H9 (cell line): ENCODE data around the gene ANO9. TPM values are rescaled to one million over a fixed set of nuclear protein-coding genes. Genes with fewer than 3 reads are reported as not detected.
A peak's percentile ranks its signal among the peaks of the same experiment; 100 is the strongest.

Source experiments
- DNase-seq: peaks from one replicate; pipeline ENCODE4 v3.0.0-alpha.2; 2017
- H2AFZ ChIP-seq: one replicate; pipeline ENCODE4 v1.6.1; 2013; ENCODE audit warnings: mild to moderate bottlenecking, low read length, control low read depth, moderate library complexity
- H2AK5ac ChIP-seq: 2 replicates; pipeline ENCODE4 v1.6.1; 2013; ENCODE audit warnings: low read length, control low read depth, mixed read lengths; ENCODE audit not compliant: insufficient read length
- H2BK120ac ChIP-seq: one replicate; pipeline ENCODE4 v1.6.1; 2013; ENCODE audit warnings: low read depth, mild to moderate bottlenecking, low read length, control low read depth, inconsistent platforms; ENCODE audit not compliant: poor library complexity, severe bottlenecking
- H2BK12ac ChIP-seq: 2 replicates; pipeline ENCODE4 v1.6.1; 2013; ENCODE audit warnings: low read length, control low read depth, mixed read lengths, low read depth; ENCODE audit not compliant: insufficient read length
- H2BK15ac ChIP-seq: 2 replicates; pipeline ENCODE4 v1.6.1; 2013; ENCODE audit warnings: low read depth, low read length, control low read depth
- H2BK20ac ChIP-seq: one replicate; pipeline ENCODE4 v1.6.1; 2013; ENCODE audit warnings: low read depth, mild to moderate bottlenecking, low read length, control low read depth, inconsistent platforms; ENCODE audit not compliant: poor library complexity, severe bottlenecking
- H2BK5ac ChIP-seq: 2 replicates; pipeline ENCODE4 v1.6.1; 2013; ENCODE audit warnings: low read length, control low read depth, mixed read lengths; ENCODE audit not compliant: insufficient read length
- H3K14ac ChIP-seq: 2 replicates; pipeline ENCODE4 v1.6.1; 2013; ENCODE audit warnings: low read length, control low read depth; ENCODE audit not compliant: insufficient read depth
- H3K18ac ChIP-seq: 2 replicates; pipeline ENCODE4 v1.6.1; 2013; ENCODE audit warnings: low read depth, mild to moderate bottlenecking, mixed read lengths, low read length, control low read depth; ENCODE audit not compliant: insufficient read length
- H3K23ac ChIP-seq: 2 replicates; pipeline ENCODE4 v1.6.1; 2013; ENCODE audit warnings: low read length, control low read depth, mixed read lengths, low read depth; ENCODE audit not compliant: insufficient read length
- H3K23me2 ChIP-seq: 2 replicates; pipeline ENCODE4 v1.6.1; 2013; ENCODE audit warnings: low read depth, mild to moderate bottlenecking, mixed read lengths, low read length, control low read depth; ENCODE audit not compliant: insufficient read length, poor library complexity, severe bottlenecking
- H3K27ac ChIP-seq: 2 replicates; pipeline ENCODE4 v1.5.1; 2013; ENCODE audit warnings: low read length, control low read depth, mixed read lengths, low read depth; ENCODE audit not compliant: insufficient read length
- H3K27me3 ChIP-seq: 2 replicates; pipeline ENCODE4 v1.6.1; 2013; ENCODE audit warnings: low read length, control low read depth, inconsistent platforms; ENCODE audit not compliant: insufficient read depth
- H3K4ac ChIP-seq: 2 replicates; pipeline ENCODE4 v1.6.1; 2013; ENCODE audit warnings: low read depth, mild to moderate bottlenecking, control low read depth, inconsistent platforms, low read length, moderate library complexity
- H3K4me1 ChIP-seq: 2 replicates; pipeline ENCODE4 v1.6.1; 2013; ENCODE audit warnings: low read length, control low read depth, inconsistent platforms; ENCODE audit not compliant: insufficient read depth
- H3K4me2 ChIP-seq: 2 replicates; pipeline ENCODE4 v1.6.1; 2013; ENCODE audit warnings: low read length, control low read depth, mixed read lengths; ENCODE audit not compliant: insufficient read length, insufficient read depth
- H3K56ac ChIP-seq: 2 replicates; pipeline ENCODE4 v1.6.1; 2013; ENCODE audit warnings: low read depth, mild to moderate bottlenecking, mixed read lengths, low read length, control low read depth; ENCODE audit not compliant: insufficient read length
- H3K79me1 ChIP-seq: 2 replicates; pipeline ENCODE4 v1.6.1; 2013; ENCODE audit warnings: low read depth, mild to moderate bottlenecking, moderate library complexity, low read length, control low read depth, inconsistent platforms; ENCODE audit not compliant: insufficient read depth, poor library complexity, severe bottlenecking
- H3K79me2 ChIP-seq: 2 replicates; pipeline ENCODE4 v1.6.1; 2013; ENCODE audit warnings: low read length, control low read depth, inconsistent platforms; ENCODE audit not compliant: insufficient read depth
- H3K9ac ChIP-seq: 2 replicates; pipeline ENCODE4 v1.6.1; 2013; ENCODE audit warnings: low read length, control low read depth, mixed read lengths; ENCODE audit not compliant: insufficient read length; ENCODE audit errors: extremely low read depth
- H3K9me3 ChIP-seq: one replicate; pipeline ENCODE4 v1.6.1; 2013; ENCODE audit warnings: low read depth, low read length, inconsistent platforms; ENCODE audit not compliant: control insufficient read depth
- H3T11ph ChIP-seq: one replicate; pipeline ENCODE4 v1.6.1; 2013; ENCODE audit warnings: mild to moderate bottlenecking, low read length, control low read depth, inconsistent platforms
- H4K20me1 ChIP-seq: one replicate; pipeline ENCODE4 v1.6.1; 2013; ENCODE audit not compliant: control insufficient read depth, insufficient read length, insufficient read depth
- H4K5ac ChIP-seq: 2 replicates; pipeline ENCODE4 v1.6.1; 2013; ENCODE audit warnings: low read depth, mild to moderate bottlenecking, mixed read lengths, low read length, control low read depth; ENCODE audit not compliant: insufficient read length
- H4K8ac ChIP-seq: replicated peaks from 2 replicates; pipeline ENCODE4 v1.6.1; 2013; ENCODE audit warnings: low read length, control low read depth, mixed read lengths, low read depth; ENCODE audit not compliant: insufficient read length
- H4K91ac ChIP-seq: 2 replicates; pipeline ENCODE4 v1.6.1; 2013; ENCODE audit warnings: low read depth, mild to moderate bottlenecking, moderate library complexity, mixed read lengths, low read length, control low read depth; ENCODE audit not compliant: insufficient read length
- H3K27ac Mint-ChIP-seq, 3 experiments: 2 replicates in 2 of 3; 3 replicates in 1 of 3; pipeline ENCODE4 v1.8.0; 2020 to 2021; ENCODE audit warnings: mixed read lengths in 3 of 3, mild to moderate bottlenecking in 1 of 3, moderate library complexity in 1 of 3
- H3K27me3 Mint-ChIP-seq: 2 replicates; pipeline ENCODE4 v1.8.0; 2021; ENCODE audit warnings: low read depth, mild to moderate bottlenecking, moderate library complexity, mixed read lengths
- H3K36me3 Mint-ChIP-seq, 3 experiments: 2 replicates in 2 of 3; 3 replicates in 1 of 3; pipeline ENCODE4 v1.8.0; 2020 to 2021; ENCODE audit warnings: low read depth in 3 of 3, mixed read lengths in 3 of 3; ENCODE audit not compliant: insufficient read depth in 1 of 3
- H3K4me1 Mint-ChIP-seq, 2 experiments: 2 replicates each; pipeline ENCODE4 v1.8.0; 2020; ENCODE audit warnings: mixed read lengths in 2 of 2
- H3K4me3 Mint-ChIP-seq, 2 experiments: 2 replicates in 1 of 2; 3 replicates in 1 of 2; pipeline ENCODE4 v1.8.0; 2020 to 2021; ENCODE audit warnings: mild to moderate bottlenecking in 2 of 2, mixed read lengths in 2 of 2, moderate library complexity in 1 of 2
- H3K9me3 Mint-ChIP-seq, 2 experiments: 2 replicates in 1 of 2; 3 replicates in 1 of 2; pipeline ENCODE4 v1.8.0; 2020; ENCODE audit warnings: mild to moderate bottlenecking in 2 of 2, mixed read lengths in 2 of 2, moderate library complexity in 1 of 2
- CTCF ChIP-seq: fragments of 200-600 bp; sonication (generic); conservative IDR thresholded peaks from 3 replicates; pipeline ENCODE4 v1.8.0; 2021; ENCODE audit warnings: antibody characterized with exemption, mild to moderate bottlenecking
- WGBS: extraction: QIAGEN DNeasy Blood & Tissue Kit; methylation state at CpG from one replicate; pipeline ENCODE4 v1.1.7; 2013; ENCODE audit warnings: missing lambda C conversion rate, low lambda C conversion rate, mixed read lengths; ENCODE audit not compliant: insufficient read length; ENCODE audit errors: extremely low coverage; 5-methylcytosine and 5-hydroxymethylcytosine counted together
- total RNA-seq: library from RNA; stranded (reverse); gene quantifications from 2 replicates; pipeline ENCODE4 v1.2.1, GENCODE V29; 2021

Gene ANO9
- total RNA-seq, 1 experiment from 2014 or later = 13.1 TPM

GRCh38 chr11:381501-382072, 60.2 kb downstream of the ANO9 start:
- H3K4ac ChIP-seq = no peak overlapping the region
- no peak overlapping the region for H2AK5ac ChIP-seq
- no CpG with 5 or more reads among the region's 35 CpGs for WGBS
- H3T11ph ChIP-seq = no peak overlapping the region
- no peaks in the 10 kb centered on the region for H3K4me1 ChIP-seq
- no peak overlapping the region for H2BK15ac ChIP-seq
- Mint-ChIP-seq H3K4me3 (no peak overlapping the region), H3K27me3 (no peaks in the 10 kb centered on the region), H3K27ac (peak overlapping the region in 1 of 3 experiments; percentile 54; a peak in 1 of 7 replicates), H3K9me3 (peaks cover 1 to 2% of the 10 kb centered on the region in 2 experiments), H3K36me3 (peaks cover 22 to 41% (median 31%) of the 10 kb centered on the region in 3 experiments), H3K4me1 (peaks cover 0 to 3% of the 10 kb centered on the region in 2 experiments; a peak in 1 of 4 replicates)
- no peak overlapping the region for H3K23ac ChIP-seq
- H3K4me2 ChIP-seq = no peak overlapping the region
- peaks cover 8% of the 10 kb centered on the region for H3K9me3 ChIP-seq
- H3K79me2 ChIP-seq = no peaks in the 10 kb centered on the region
- no peaks in the 10 kb centered on the region for H4K20me1 ChIP-seq
- H3K27me3 ChIP-seq = no peaks in the 10 kb centered on the region
- H2BK120ac ChIP-seq = no peak overlapping the region
- no peak overlapping the region for H4K5ac ChIP-seq
- no peak overlapping the region for H3K9ac ChIP-seq
- no peak overlapping the region for H4K8ac ChIP-seq
- H3K14ac ChIP-seq = no peak overlapping the region
- H3K27ac ChIP-seq = no peak overlapping the region
- no peak overlapping the region for H2AFZ ChIP-seq
- no peaks in the 10 kb centered on the region for H3K23me2 ChIP-seq
- no peaks in the 10 kb centered on the region for H3K79me1 ChIP-seq
- H2BK12ac ChIP-seq = no peak overlapping the region
- H4K91ac ChIP-seq = no peak overlapping the region
- TF ChIP-seq CTCF = no peak
- DNase-seq = no peak
- H3K18ac ChIP-seq = no peak overlapping the region
- H3K56ac ChIP-seq = no peak overlapping the region
- H2BK5ac ChIP-seq = no peak overlapping the region
- no peak overlapping the region for H2BK20ac ChIP-seq
